Trophoblast cell (in vitro differentiated cells and primary cell): ENCODE data around the gene PGM2L1.
A peak's percentile ranks its signal among the peaks of the same experiment; 100 is the strongest.

ENCODE experiments used
- DNase-seq, 2 donors: peaks; one replicate each; pipeline ENCODE4 v3.0.0-alpha.2; 2016
- H2AFZ ChIP-seq: 2 replicates; pipeline ENCODE4 v1.6.1; 2013; ENCODE audit warnings: low read length, moderate library complexity, mild to moderate bottlenecking; ENCODE audit not compliant: insufficient read depth, poor library complexity
- H2AK5ac ChIP-seq: 2 replicates; pipeline ENCODE4 v1.6.1; 2013; ENCODE audit warnings: mild to moderate bottlenecking, low read length
- H2BK120ac ChIP-seq: 2 replicates; pipeline ENCODE4 v1.6.1; 2013; ENCODE audit warnings: low read length, mild to moderate bottlenecking, moderate library complexity; ENCODE audit not compliant: insufficient read depth, poor library complexity
- H2BK12ac ChIP-seq: 2 replicates; pipeline ENCODE4 v1.6.1; 2013; ENCODE audit warnings: mild to moderate bottlenecking, low read length, moderate library complexity
- H2BK5ac ChIP-seq: 2 replicates; pipeline ENCODE4 v1.6.1; 2013; ENCODE audit warnings: low read length, low read depth, moderate library complexity, mild to moderate bottlenecking; ENCODE audit not compliant: poor library complexity
- H3K14ac ChIP-seq: 2 replicates; pipeline ENCODE4 v1.6.1; 2013; ENCODE audit warnings: mild to moderate bottlenecking, low read length
- H3K18ac ChIP-seq: 2 replicates; pipeline ENCODE4 v1.6.1; 2013; ENCODE audit warnings: mild to moderate bottlenecking, low read length
- H3K23ac ChIP-seq: 2 replicates; pipeline ENCODE4 v1.6.1; 2013; ENCODE audit warnings: low read length
- H3K27ac ChIP-seq: 2 replicates; pipeline ENCODE4 v1.5.1; 2013; ENCODE audit warnings: low read depth, mild to moderate bottlenecking, inconsistent platforms, low read length, moderate library complexity
- H3K27me3 ChIP-seq: 2 replicates; pipeline ENCODE4 v1.6.1; 2013; ENCODE audit warnings: inconsistent platforms, mild to moderate bottlenecking, low read length, moderate library complexity; ENCODE audit not compliant: insufficient read depth
- H3K36me3 ChIP-seq, 2 experiments: 1 replicate in 1 of 2; 2 replicates in 1 of 2; pipeline ENCODE4 v1.6.1; 2013; ENCODE audit warnings: low read length in 2 of 2, mild to moderate bottlenecking in 2 of 2, moderate library complexity in 1 of 2; ENCODE audit not compliant: insufficient read depth in 2 of 2, control insufficient read depth in 1 of 2
- H3K4ac ChIP-seq: 2 replicates; pipeline ENCODE4 v1.6.1; 2013; ENCODE audit warnings: low read depth, mild to moderate bottlenecking, low read length, moderate library complexity
- H3K4me1 ChIP-seq, 2 experiments: 1 replicate in 1 of 2; 2 replicates in 1 of 2; pipeline ENCODE4 v1.6.1; 2013; ENCODE audit warnings: low read length in 2 of 2, mild to moderate bottlenecking in 2 of 2, moderate library complexity in 1 of 2; ENCODE audit not compliant: insufficient read depth in 2 of 2, control insufficient read depth in 1 of 2
- H3K4me2 ChIP-seq: 2 replicates; pipeline ENCODE4 v1.6.1; 2013; ENCODE audit warnings: inconsistent platforms, mild to moderate bottlenecking, low read length, moderate library complexity
- H3K4me3 ChIP-seq: 2 replicates; pipeline ENCODE4 v1.5.1; 2013; ENCODE audit warnings: mild to moderate bottlenecking, low read depth, low read length, inconsistent platforms
- H3K79me1 ChIP-seq: one replicate; pipeline ENCODE4 v1.6.1; 2013; ENCODE audit warnings: low read length
- H3K79me2 ChIP-seq: 2 replicates; pipeline ENCODE4 v1.6.1; 2013; ENCODE audit warnings: low read length, mild to moderate bottlenecking; ENCODE audit not compliant: control insufficient read depth, insufficient read depth, poor library complexity
- H3K9ac ChIP-seq: 2 replicates; pipeline ENCODE4 v1.6.1; 2013; ENCODE audit warnings: mild to moderate bottlenecking, low read length
- H3K9me3 ChIP-seq: 2 replicates; pipeline ENCODE4 v1.6.1; 2013; ENCODE audit warnings: low read depth, mild to moderate bottlenecking, control low read depth, inconsistent platforms, low read length; ENCODE audit not compliant: insufficient read depth
- H4K12ac ChIP-seq: 2 replicates; pipeline ENCODE4 v1.6.1; 2013; ENCODE audit warnings: low read depth, mild to moderate bottlenecking, low read length, moderate library complexity
- H4K8ac ChIP-seq: 2 replicates; pipeline ENCODE4 v1.6.1; 2013; ENCODE audit warnings: low read depth, mild to moderate bottlenecking, low read length, moderate library complexity
- H4K91ac ChIP-seq: one replicate; pipeline ENCODE4 v1.6.1; 2013; ENCODE audit warnings: low read depth, mild to moderate bottlenecking, low read length, moderate library complexity
- WGBS: extraction: QIAGEN DNeasy Blood & Tissue Kit; methylation state at CpG from one replicate; pipeline ENCODE4 v1.1.7; 2013; ENCODE audit warnings: missing lambda C conversion rate; ENCODE audit not compliant: insufficient read length, insufficient coverage; ENCODE audit errors: extremely low coverage; 5-methylcytosine and 5-hydroxymethylcytosine counted together

The PGM2L1 gene

DNA sequence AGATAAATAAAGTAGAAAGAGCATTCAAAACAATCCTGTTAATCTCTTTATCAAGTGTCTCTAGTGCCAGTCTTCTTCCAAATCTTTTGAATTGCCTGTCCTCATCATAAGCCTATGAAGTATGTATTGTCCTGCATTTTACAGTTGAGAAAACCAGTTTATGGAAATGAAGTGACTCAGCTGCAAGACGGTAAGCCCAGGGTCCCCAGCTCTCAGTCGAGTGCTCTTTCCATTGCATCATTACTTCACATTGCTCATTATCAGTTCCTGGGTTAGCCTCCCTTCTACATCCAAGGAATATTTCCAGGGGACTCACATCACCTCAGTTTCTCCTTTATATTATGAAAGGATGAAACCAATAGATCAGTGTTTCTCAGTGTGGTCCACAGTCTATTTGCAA is 77.7 kb downstream of the PGM2L1 start:
- H3K14ac ChIP-seq: no peak overlapping the region
- H2BK12ac ChIP-seq: no peak overlapping the region
- no peak overlapping the region for H3K23ac ChIP-seq
- no peaks in the 10 kb centered on the region for H3K9me3 ChIP-seq
- no peak overlapping the region for H2AK5ac ChIP-seq
- H3K27me3 ChIP-seq: no peaks in the 10 kb centered on the region
- H3K4ac ChIP-seq: no peak overlapping the region
- no peaks in the 10 kb centered on the region for H3K4me1 ChIP-seq
- H2BK5ac ChIP-seq: no peak overlapping the region
- H2AFZ ChIP-seq: no peak overlapping the region
- H3K79me2 ChIP-seq: no peaks in the 10 kb centered on the region
- no peak overlapping the region for H4K12ac ChIP-seq
- no peaks in the 10 kb centered on the region for H3K36me3 ChIP-seq
- no peaks in the 10 kb centered on the region for H3K79me1 ChIP-seq
- no peak for DNase-seq
- H3K27ac ChIP-seq: no peak overlapping the region
- no peak overlapping the region for H2BK120ac ChIP-seq
- WGBS: no CpG with 5 or more reads among the region's 2 CpGs
- H3K9ac ChIP-seq: no peak overlapping the region
- H3K18ac ChIP-seq: no peak overlapping the region
- no peak overlapping the region for H4K8ac ChIP-seq
- H3K4me3 ChIP-seq: no peak overlapping the region
- no peak overlapping the region for H4K91ac ChIP-seq
- H3K4me2 ChIP-seq: no peak overlapping the region

DNA sequence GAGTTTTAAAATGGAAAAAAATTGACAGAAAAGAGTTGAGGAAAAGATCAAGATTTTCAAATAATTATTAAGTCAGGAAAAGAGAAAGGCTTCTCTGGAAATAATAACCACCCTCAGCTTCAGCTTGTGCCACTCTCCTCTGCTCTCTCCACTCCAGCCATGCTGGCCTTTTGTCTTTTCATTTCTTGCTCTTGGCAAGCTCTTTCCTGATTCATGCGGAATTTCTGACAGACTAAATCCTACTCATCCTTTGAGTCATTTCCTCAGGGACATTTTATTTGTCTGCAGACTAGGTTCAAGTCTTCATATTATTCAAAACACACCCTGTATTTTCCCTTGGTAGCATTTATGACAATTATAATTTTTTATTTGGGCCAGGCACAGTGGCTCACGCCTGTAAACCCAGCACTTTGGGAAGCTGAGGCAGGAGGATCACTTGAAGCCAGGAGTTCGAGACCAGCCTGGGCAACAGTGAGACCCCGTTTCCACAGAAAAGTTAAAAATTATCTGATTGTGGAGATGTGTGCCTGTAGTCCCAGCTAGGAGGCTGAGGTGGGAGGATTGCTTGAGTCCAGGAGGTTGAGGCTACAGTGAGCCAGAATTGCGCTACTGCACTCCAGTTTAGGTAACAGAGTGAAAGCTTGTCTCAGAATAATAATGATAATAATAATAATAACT is 79.0 kb downstream of the PGM2L1 start:
- Histone ChIP-seq H3K27me3 (no peaks in the 10 kb centered on the region), H2BK120ac (no peak overlapping the region), H2BK12ac (no peak overlapping the region), H3K9ac (no peak overlapping the region), H2AFZ (no peak overlapping the region), H3K18ac (no peak overlapping the region), H3K14ac (no peak overlapping the region), H3K4me1 (no peaks in the 10 kb centered on the region), H3K79me1 (no peaks in the 10 kb centered on the region), H3K27ac (no peak overlapping the region), H3K23ac (no peak overlapping the region), H2AK5ac (no peak overlapping the region), H3K4me3 (no peak overlapping the region), H3K36me3 (no peaks in the 10 kb centered on the region), H4K8ac (no peak overlapping the region), H4K91ac (no peak overlapping the region), H3K79me2 (no peaks in the 10 kb centered on the region), H3K9me3 (no peaks in the 10 kb centered on the region), H3K4ac (no peak overlapping the region), H4K12ac (no peak overlapping the region), H2BK5ac (no peak overlapping the region), H3K4me2 (no peak overlapping the region)
- no CpG with 5 or more reads among the region's 5 CpGs for WGBS
- peak in 1 of 2 donors; percentile 3 for DNase-seq

GRCh38 chr11:74318241-74318932 is 79.8 kb downstream of the PGM2L1 start:
- Histone ChIP-seq H3K79me2 (no peaks in the 10 kb centered on the region), H3K27me3 (no peaks in the 10 kb centered on the region), H2AFZ (no peak overlapping the region), H3K27ac (no peak overlapping the region), H3K4ac (no peak overlapping the region), H2BK12ac (no peak overlapping the region), H2BK5ac (no peak overlapping the region), H4K8ac (no peak overlapping the region), H4K12ac (no peak overlapping the region), H2AK5ac (no peak overlapping the region), H3K4me1 (no peaks in the 10 kb centered on the region), H3K36me3 (no peaks in the 10 kb centered on the region), H3K18ac (no peak overlapping the region), H3K14ac (no peak overlapping the region), H3K9me3 (no peaks in the 10 kb centered on the region), H2BK120ac (no peak overlapping the region), H3K23ac (no peak overlapping the region), H4K91ac (no peak overlapping the region), H3K9ac (no peak overlapping the region), H3K4me2 (no peak overlapping the region), H3K4me3 (no peak overlapping the region), H3K79me1 (no peaks in the 10 kb centered on the region)
- no peak for DNase-seq
- WGBS: no CpG with 5 or more reads among the region's 1 CpG

DNA sequence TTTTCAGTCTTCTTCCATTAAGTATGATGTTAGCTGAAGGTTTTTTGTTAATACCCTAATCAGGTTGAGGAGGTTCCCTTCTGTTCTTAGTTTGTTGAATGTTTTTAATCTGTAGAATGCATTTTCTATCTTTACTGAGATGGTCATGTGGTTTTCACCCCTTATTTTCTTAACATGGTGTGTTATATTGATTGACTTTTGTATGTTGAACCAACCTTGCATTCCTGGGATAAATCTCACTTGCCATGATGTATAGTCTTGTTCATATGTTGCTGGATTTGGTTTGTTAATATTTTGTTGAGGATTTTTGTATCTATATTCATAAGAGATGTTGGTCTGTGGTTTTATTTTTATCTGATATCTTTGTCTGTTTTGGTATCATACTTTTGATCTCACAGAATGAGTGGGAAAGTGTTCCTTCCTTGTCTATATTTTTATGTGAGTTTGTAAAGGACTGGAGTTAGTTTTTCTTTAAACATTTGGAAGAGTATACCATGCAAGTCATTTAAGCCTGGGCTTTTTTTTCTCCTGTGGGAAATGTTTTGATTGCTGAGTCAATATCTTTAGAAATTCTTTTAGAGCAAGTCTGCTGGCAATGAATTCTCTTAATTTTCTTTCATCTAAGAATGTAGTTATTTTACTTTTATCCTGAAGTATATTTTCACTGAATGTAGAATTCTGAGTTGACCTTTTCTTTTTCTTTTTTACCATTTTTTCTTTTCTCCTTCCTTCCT is 81.3 kb downstream of the PGM2L1 start:
- no peak for DNase-seq
- Histone ChIP-seq H3K79me2 (no peaks in the 10 kb centered on the region), H3K18ac (no peak overlapping the region), H3K9me3 (peaks cover 3% of the 10 kb centered on the region), H3K23ac (no peak overlapping the region), H3K9ac (no peak overlapping the region), H2BK12ac (no peak overlapping the region), H2AFZ (no peak overlapping the region), H2AK5ac (no peak overlapping the region), H2BK120ac (no peak overlapping the region), H3K4me3 (no peak overlapping the region), H4K12ac (no peak overlapping the region), H3K27ac (no peak overlapping the region), H3K4me2 (no peak overlapping the region), H3K4me1 (no peaks in the 10 kb centered on the region), H3K14ac (no peak overlapping the region), H3K27me3 (no peaks in the 10 kb centered on the region), H2BK5ac (no peak overlapping the region), H4K91ac (no peak overlapping the region), H4K8ac (no peak overlapping the region), H3K4ac (no peak overlapping the region), H3K79me1 (no peaks in the 10 kb centered on the region), H3K36me3 (no peaks in the 10 kb centered on the region)
